SK-N-SH (cell line): ENCODE measurements around the gene GGCT. TPM values are rescaled to one million over a fixed set of nuclear protein-coding genes. Genes with fewer than 3 reads are reported as not detected.

Experiments used
- CTCF ChIA-PET: fragments of 300-600, 350-600 bp; formaldehyde crosslinking; extraction: SDS; loops from one replicate; lab custom pipeline; 2021; lab: Yijun Ruan, JAX
- POLR2A ChIA-PET: fragments of 350-600 bp; sonication (Branson Sonifier 250); formaldehyde crosslinking; extraction: SDS; loops from one replicate; lab custom pipeline; 2020; ENCODE audit warnings: antibody characterized with exemption, inconsistent platforms; lab: Yijun Ruan, JAX
- DNase-seq: peaks from one replicate; pipeline ENCODE4 v3.0.0; 2012
- H2AFZ ChIP-seq: fragments of 200-600 bp; sonication (generic); 2 replicates; pipeline ENCODE4 v1.8.1; 2016; ENCODE audit warnings: antibody characterized with exemption, mild to moderate bottlenecking, low read depth
- H3F3A ChIP-seq: fragments of 200-600 bp; sonication (generic); replicated peaks from 2 replicates; pipeline ENCODE3; 2016; ENCODE audit warnings: antibody characterized with exemption, mild to moderate bottlenecking; ENCODE audit not compliant: insufficient read depth
- H3K27ac ChIP-seq, 2 experiments: fragments of 200-500 bp in 1 of 2; fragments of 200-600 bp in 1 of 2; sonication (Bioruptor generic) in 1 of 2; sonication (generic), shearing (Covaris generic) in 1 of 2; 2 replicates each; pipeline versions ENCODE4 v1.5.1 to v1.6.1; 2014 to 2016; ENCODE audit warnings: low read depth in 2 of 2, inconsistent platforms in 1 of 2, low read length in 1 of 2, mild to moderate bottlenecking in 1 of 2, mixed read lengths in 1 of 2
- H3K27me3 ChIP-seq: fragments of 200-600 bp; sonication (generic), shearing (Covaris generic); 2 replicates; pipeline ENCODE4 v1.6.1; 2016; ENCODE audit warnings: mixed run types; ENCODE audit not compliant: insufficient read depth
- H3K36me3 ChIP-seq, 2 experiments: fragments of 200-500 bp in 1 of 2; fragments of 200-600 bp in 1 of 2; sonication (Bioruptor generic) in 1 of 2; sonication (generic) in 1 of 2; replicated peaks in 1 of 2; 2 replicates each; pipeline versions ENCODE3 to v1.5.1; 2014 to 2016; ENCODE audit warnings: low read length in 1 of 2, mild to moderate bottlenecking in 1 of 2; ENCODE audit not compliant: insufficient read depth in 2 of 2, control insufficient read depth in 1 of 2
- H3K4me1 ChIP-seq, 2 experiments: fragments of 200-500 bp in 1 of 2; fragments of 200-600 bp in 1 of 2; sonication (Bioruptor generic) in 1 of 2; sonication (generic), shearing (Covaris generic) in 1 of 2; 2 replicates each; pipeline versions ENCODE4 v1.5.1 to v1.6.1; 2014 to 2016; ENCODE audit warnings: low read depth in 1 of 2, low read length in 1 of 2, mixed run types in 1 of 2; ENCODE audit not compliant: insufficient read depth in 2 of 2, control insufficient read depth in 1 of 2
- H3K4me2 ChIP-seq: fragments of 200-600 bp; sonication (generic), shearing (Covaris generic); 2 replicates; pipeline ENCODE4 v1.6.1; 2017; ENCODE audit warnings: mixed run types
- H3K4me3 ChIP-seq, 2 experiments: fragments of 200-500 bp in 1 of 2; fragments of 200-600 bp in 1 of 2; sonication (Bioruptor generic) in 1 of 2; sonication (generic), shearing (Covaris generic) in 1 of 2; 2 replicates each; pipeline versions ENCODE4 v1.5.1 to v1.8.1; 2014 to 2016; ENCODE audit warnings: low read depth in 2 of 2, inconsistent platforms in 1 of 2, low read length in 1 of 2, mild to moderate bottlenecking in 1 of 2, mixed read lengths in 1 of 2, moderate library complexity in 1 of 2
- H3K79me2 ChIP-seq: fragments of 200-600 bp; sonication (generic); 2 replicates; pipeline ENCODE4 v1.8.1; 2017; ENCODE audit warnings: mild to moderate bottlenecking; ENCODE audit not compliant: insufficient read depth
- H3K9ac ChIP-seq: fragments of 200-600 bp; sonication (generic); 2 replicates; pipeline ENCODE4 v1.6.1; 2017; ENCODE audit warnings: mixed run types
- H3K9me2 ChIP-seq: fragments of 200-600 bp; sonication (generic); 2 replicates; pipeline ENCODE4 v1.6.1; 2017; ENCODE audit warnings: mixed run types
- H3K9me3 ChIP-seq: fragments of 200-600 bp; sonication (generic); 2 replicates; pipeline ENCODE4 v1.6.1; 2017; ENCODE audit warnings: mixed run types, mild to moderate bottlenecking, moderate library complexity
- H4K20me1 ChIP-seq: fragments of 200-600 bp; sonication (generic); 2 replicates; pipeline ENCODE4 v1.6.1; 2017; ENCODE audit warnings: mild to moderate bottlenecking, mixed run types; ENCODE audit not compliant: insufficient read depth
- ELF1 ChIP-seq: IDR thresholded peaks from 2 replicates; pipeline ENCODE4 v1.4.0; 2012
- FOSL2 ChIP-seq: IDR thresholded peaks from 2 replicates; pipeline ENCODE4 v1.4.0; 2012; ENCODE audit warnings: low read depth, mild to moderate bottlenecking, moderate library complexity, borderline replicate concordance
- NFIC ChIP-seq: IDR thresholded peaks from 2 replicates; pipeline ENCODE4 v1.4.0; 2012; ENCODE audit warnings: borderline replicate concordance
- NRF1 ChIP-seq: IDR thresholded peaks from 2 replicates; pipeline ENCODE4 v1.6.1; 2012; ENCODE audit warnings: low read depth, mild to moderate bottlenecking, low read length
- POLR2AphosphoS5 ChIP-seq: IDR thresholded peaks from 2 replicates; pipeline ENCODE4 v1.6.1; 2012; ENCODE audit warnings: low read depth, low read length
- RFX5 ChIP-seq: IDR thresholded peaks from 2 replicates; pipeline ENCODE4 v1.6.1; 2012; ENCODE audit warnings: mild to moderate bottlenecking, improper control_type of control experiment, low read length
- SIN3A ChIP-seq: IDR thresholded peaks from 2 replicates; pipeline ENCODE4 v1.6.1; 2012; ENCODE audit warnings: low read depth, mild to moderate bottlenecking, low read length, moderate library complexity, borderline replicate concordance
- TAF1 ChIP-seq: IDR thresholded peaks from 2 replicates; pipeline ENCODE4 v1.6.1; 2012; ENCODE audit warnings: low read depth, mild to moderate bottlenecking, low read length, moderate library complexity, borderline replicate concordance
- TEAD4 ChIP-seq: IDR thresholded peaks from 2 replicates; pipeline ENCODE4 v1.4.0; 2012; ENCODE audit warnings: mild to moderate bottlenecking, borderline replicate concordance; ENCODE audit not compliant: insufficient read depth
- YY1 ChIP-seq: IDR thresholded peaks from 2 replicates; pipeline ENCODE4 v1.4.0; 2012; ENCODE audit warnings: low read depth, mild to moderate bottlenecking
- WGBS: methylation state at CpG from one replicate; pipeline ENCODE4 v1.1.6; 2017; ENCODE audit warnings: low lambda C conversion rate; 5-methylcytosine and 5-hydroxymethylcytosine counted together
- polyA plus RNA-seq, 3 experiments: library from polyadenylated mRNA; depleted of rRNA; stranded (reverse); fragments of >200 nt; gene quantifications; 2 replicates each; pipeline ENCODE4 v1.2.3, GENCODE V29; 2012
- TF ChIP-seq, protein P1 (sequence below): IDR thresholded peaks from 2 replicates; pipeline ENCODE4 v1.4.0; 2012; ENCODE audit warnings: low read depth, borderline replicate concordance
- TF ChIP-seq, protein P2 (sequence below): IDR thresholded peaks from 2 replicates; pipeline ENCODE4; 2012
- TF ChIP-seq, protein P3 (sequence below): fragments of 150-350 bp; IDR thresholded peaks from 2 replicates; pipeline ENCODE4 v1.6.1; 2017; ENCODE audit warnings: antibody characterized with exemption, low read length, low read depth, borderline replicate concordance
- TF ChIP-seq, protein P4 (sequence below): IDR thresholded peaks from 2 replicates; pipeline ENCODE4 v1.4.0; 2012; ENCODE audit warnings: low read depth

Gene GGCT
- polyA plus RNA-seq, 1 of the 3 experiments (the other 2 are of a cell fraction), result 20.8 TPM

DNA sequence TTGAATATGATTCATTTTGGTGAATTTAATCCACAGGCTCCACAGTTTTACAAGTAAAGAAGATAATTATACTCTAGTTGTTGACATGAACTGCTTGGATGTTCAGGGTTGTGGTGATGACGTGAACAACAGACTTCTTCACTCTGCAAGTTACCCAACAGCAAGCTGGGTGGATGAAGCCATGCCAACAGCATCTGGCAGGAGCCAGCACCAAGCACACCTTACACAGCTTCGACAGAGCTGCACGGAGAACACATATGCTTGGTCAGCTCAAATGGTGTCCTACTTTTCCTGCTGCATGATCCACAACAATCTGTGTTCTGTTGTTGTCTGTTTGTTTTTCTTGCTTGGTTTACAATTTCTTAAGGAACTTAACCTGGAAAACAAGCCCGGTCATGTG lies 35.8 kb downstream of the GGCT start:
- Histone ChIP-seq H3K4me3 (0 out of 4 replicates have a peak overlapping the region, but pooled peaks of 1 of the 2 experiments have one; percentile 3), H3K9me3 (no peaks in the 10 kb centered on the region), H4K20me1 (no peaks in the 10 kb centered on the region), H3K79me2 (peaks cover 31% of the 10 kb centered on the region), H3F3A (no peaks in the 10 kb centered on the region), H3K9me2 (no peaks in the 10 kb centered on the region), H3K36me3 (peaks cover 0 to 2% of the 10 kb centered on the region in 2 experiments), H3K4me1 (peaks cover 14 to 87% of the 10 kb centered on the region in 2 experiments), H3K27me3 (no peaks in the 10 kb centered on the region), H2AFZ (peak overlapping the region; percentile 56), H3K4me2 (peak overlapping the region; percentile 57), H3K27ac (peak overlapping the region; percentile 81 to 98), H3K9ac (peak overlapping the region; percentile 14; the same call in 1 of the 2 replicates)
- ChIA-PET CTCF (interaction anchor here (0.5 to 2.5 kb wide), 9 partner anchors 10 to 409 kb away, joined by 3 to 13 read pairs (median 3); partner anchors contain the start of gene NOD1), POLR2A (interaction anchor here (1.3 kb wide), 1 partner anchor 9 kb away, joined by 5 read pairs; no protein-coding TSS in a partner anchor)
- 97% methylated on average over 4 of the region's 4 CpGs for WGBS
- no peak for DNase-seq
- TF ChIP-seq, protein P1, sequence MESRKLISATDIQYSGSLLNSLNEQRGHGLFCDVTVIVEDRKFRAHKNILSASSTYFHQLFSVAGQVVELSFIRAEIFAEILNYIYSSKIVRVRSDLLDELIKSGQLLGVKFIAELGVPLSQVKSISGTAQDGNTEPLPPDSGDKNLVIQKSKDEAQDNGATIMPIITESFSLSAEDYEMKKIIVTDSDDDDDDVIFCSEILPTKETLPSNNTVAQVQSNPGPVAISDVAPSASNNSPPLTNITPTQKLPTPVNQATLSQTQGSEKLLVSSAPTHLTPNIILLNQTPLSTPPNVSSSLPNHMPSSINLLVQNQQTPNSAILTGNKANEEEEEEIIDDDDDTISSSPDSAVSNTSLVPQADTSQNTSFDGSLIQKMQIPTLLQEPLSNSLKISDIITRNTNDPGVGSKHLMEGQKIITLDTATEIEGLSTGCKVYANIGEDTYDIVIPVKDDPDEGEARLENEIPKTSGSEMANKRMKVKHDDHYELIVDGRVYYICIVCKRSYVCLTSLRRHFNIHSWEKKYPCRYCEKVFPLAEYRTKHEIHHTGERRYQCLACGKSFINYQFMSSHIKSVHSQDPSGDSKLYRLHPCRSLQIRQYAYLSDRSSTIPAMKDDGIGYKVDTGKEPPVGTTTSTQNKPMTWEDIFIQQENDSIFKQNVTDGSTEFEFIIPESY, result no peak
- no peak for TF ChIP-seq NFIC
- no peak for TF ChIP-seq ELF1
- TF ChIP-seq FOSL2, result no peak
- TF ChIP-seq TAF1, result no peak

DNA sequence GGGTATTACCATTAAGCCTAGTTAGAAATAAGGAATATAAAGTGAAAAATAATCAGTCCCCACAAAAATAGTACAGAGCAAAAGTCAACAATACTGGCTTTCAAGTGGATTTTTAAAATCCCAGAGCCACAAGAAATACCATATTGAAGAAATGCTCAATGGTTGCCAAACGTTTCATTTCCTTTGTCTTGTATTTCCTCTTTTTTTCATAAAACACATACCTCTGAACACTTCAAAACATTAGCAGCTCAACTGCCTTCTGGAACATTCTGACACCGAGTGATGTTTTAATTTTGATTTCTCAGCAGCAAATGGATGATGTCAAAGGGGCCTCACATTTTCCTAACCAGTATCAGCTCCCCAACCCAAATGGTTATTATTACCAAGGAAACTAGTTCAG lies 36.6 kb downstream of the GGCT start:
- no peak for DNase-seq
- TF ChIP-seq ELF1 (no peak), NRF1 (no peak), POLR2AphosphoS5 (no peak), SIN3A (no peak), RFX5 (no peak), TEAD4 (no peak), YY1 (no peak)
- TF ChIP-seq, protein P2, sequence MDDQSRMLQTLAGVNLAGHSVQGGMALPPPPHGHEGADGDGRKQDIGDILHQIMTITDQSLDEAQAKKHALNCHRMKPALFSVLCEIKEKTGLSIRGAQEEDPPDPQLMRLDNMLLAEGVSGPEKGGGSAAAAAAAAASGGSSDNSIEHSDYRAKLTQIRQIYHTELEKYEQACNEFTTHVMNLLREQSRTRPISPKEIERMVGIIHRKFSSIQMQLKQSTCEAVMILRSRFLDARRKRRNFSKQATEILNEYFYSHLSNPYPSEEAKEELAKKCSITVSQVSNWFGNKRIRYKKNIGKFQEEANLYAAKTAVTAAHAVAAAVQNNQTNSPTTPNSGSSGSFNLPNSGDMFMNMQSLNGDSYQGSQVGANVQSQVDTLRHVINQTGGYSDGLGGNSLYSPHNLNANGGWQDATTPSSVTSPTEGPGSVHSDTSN, result no peak
- TF ChIP-seq, protein P3, sequence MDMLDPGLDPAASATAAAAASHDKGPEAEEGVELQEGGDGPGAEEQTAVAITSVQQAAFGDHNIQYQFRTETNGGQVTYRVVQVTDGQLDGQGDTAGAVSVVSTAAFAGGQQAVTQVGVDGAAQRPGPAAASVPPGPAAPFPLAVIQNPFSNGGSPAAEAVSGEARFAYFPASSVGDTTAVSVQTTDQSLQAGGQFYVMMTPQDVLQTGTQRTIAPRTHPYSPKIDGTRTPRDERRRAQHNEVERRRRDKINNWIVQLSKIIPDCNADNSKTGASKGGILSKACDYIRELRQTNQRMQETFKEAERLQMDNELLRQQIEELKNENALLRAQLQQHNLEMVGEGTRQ, result no peak
- TF ChIP-seq, protein P4, sequence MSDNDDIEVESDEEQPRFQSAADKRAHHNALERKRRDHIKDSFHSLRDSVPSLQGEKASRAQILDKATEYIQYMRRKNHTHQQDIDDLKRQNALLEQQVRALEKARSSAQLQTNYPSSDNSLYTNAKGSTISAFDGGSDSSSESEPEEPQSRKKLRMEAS, result no peak
- Histone ChIP-seq H3F3A (no peaks in the 10 kb centered on the region), H3K9me2 (no peaks in the 10 kb centered on the region), H3K27ac (peak overlapping the region; percentile 81 to 98; a peak in 3 of 4 replicates), H3K4me2 (no peak overlapping the region), H3K9ac (no peak overlapping the region), H3K9me3 (no peaks in the 10 kb centered on the region), H3K27me3 (no peaks in the 10 kb centered on the region), H3K79me2 (peaks cover 31% of the 10 kb centered on the region), H4K20me1 (no peaks in the 10 kb centered on the region), H3K4me3 (no peak overlapping the region), H2AFZ (no peak overlapping the region), H3K4me1 (peaks cover 14 to 83% of the 10 kb centered on the region in 2 experiments), H3K36me3 (peaks cover 0 to 2% of the 10 kb centered on the region in 2 experiments)
- ChIA-PET CTCF (interaction anchor here (1.1 to 2.5 kb wide), 2 partner anchors 10 to 39 kb away, joined by 3 to 9 read pairs; partner anchors contain the start of gene NOD1), POLR2A (no interaction called here)
- 94% methylated on average over 2 of the region's 2 CpGs for WGBS
